Activated CD8-positive, alpha-beta memory T cell treated with anti-CD3 and anti-CD28 coated beads, Interleukin-2, amount 50 U/mL, for 1 hour (primary cell): ENCODE measurements around the gene GSPT1.
A peak's percentile ranks its signal among the peaks of the same experiment; 100 is the strongest.
"Not testable (repeated sequence)": the region's sequence is repeated elsewhere in the genome, so short reads cannot be mapped to it uniquely, and the experiment has no call there.

Experiments used
- DNase-seq: peaks from one replicate; pipeline ENCODE4 v3.0.0-alpha.2; 2020; ENCODE audit errors: extremely low read depth

The GSPT1 gene

GRCh38 chr16:11915644-11916523 lies at the start of gene GSPT1:
GSPT1 (minus strand) TSS chr16:11915956; CDS start chr16:11915720, 236 bp downstream.
- DNase-seq: peak; percentile 98

DNA sequence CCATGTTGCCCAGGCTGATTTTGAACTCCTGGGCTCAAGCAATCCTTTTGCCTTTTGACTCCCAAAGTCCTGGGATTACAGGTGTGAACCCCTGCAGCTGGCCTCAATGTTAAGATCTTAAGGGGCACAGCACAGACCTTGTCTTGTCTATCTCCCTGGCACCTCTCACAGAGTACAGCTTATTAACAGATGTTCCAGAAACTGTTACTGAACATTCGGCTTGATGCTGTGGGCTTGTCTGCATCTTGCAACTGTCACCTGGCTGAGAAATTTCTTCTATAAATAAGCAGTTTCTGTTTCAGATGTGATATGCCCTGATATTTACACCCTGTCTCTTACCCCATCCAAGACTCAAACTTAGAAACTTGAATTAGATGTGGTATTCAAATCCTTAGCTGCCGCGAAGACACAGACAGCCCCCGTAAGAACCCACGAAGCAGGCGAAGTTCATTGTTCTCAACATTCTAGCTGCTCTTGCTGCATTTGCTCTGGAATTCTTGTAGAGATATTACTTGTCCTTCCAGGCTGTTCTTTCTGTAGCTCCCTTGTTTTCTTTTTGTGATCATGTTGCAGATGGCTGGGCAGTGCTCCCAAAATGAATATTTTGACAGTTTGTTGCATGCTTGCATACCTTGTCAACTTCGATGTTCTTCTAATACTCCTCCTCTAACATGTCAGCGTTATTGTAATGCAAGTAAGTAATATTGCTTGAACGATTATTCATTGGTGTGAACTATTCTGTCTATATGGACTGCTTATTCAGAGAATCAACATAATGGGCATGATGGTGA lies 49.2 kb upstream of the GSPT1 start, which contains the start of gene TNFRSF17:
TNFRSF17 (plus strand) TSS at position 450 of the 791 bp plus-strand sequence; CDS start at position 565, 115 bp downstream.
- no peak for DNase-seq

- DNase-seq: no peak
Measured at GRCh38 chr16:11963706-11964105, 48.0 kb upstream of the GSPT1 start.

DNA sequence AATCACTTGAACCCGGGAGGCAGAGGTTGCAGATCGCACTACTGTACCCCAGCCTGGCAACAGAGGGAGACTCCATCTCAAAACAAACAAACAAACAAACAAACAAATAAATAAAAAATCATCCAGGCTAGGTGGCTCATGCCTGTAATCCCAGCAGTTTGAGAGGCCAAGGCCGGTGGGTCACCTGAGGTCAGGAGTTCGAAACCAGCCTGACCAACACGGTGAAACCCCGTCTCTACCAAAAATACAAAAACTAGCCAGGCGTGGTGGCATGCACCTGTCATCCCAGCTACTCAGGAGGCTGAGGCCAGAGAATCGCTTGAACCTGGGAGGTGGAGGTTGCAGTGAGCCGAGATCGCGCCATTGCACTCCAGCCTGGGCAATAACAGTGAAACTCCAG lies 47.2 kb upstream of the GSPT1 start:
- DNase-seq: not testable (repeated sequence)

- not testable (repeated sequence) for DNase-seq
Measured at GRCh38 chr16:11962457-11962856, 46.7 kb upstream of the GSPT1 start.

DNA sequence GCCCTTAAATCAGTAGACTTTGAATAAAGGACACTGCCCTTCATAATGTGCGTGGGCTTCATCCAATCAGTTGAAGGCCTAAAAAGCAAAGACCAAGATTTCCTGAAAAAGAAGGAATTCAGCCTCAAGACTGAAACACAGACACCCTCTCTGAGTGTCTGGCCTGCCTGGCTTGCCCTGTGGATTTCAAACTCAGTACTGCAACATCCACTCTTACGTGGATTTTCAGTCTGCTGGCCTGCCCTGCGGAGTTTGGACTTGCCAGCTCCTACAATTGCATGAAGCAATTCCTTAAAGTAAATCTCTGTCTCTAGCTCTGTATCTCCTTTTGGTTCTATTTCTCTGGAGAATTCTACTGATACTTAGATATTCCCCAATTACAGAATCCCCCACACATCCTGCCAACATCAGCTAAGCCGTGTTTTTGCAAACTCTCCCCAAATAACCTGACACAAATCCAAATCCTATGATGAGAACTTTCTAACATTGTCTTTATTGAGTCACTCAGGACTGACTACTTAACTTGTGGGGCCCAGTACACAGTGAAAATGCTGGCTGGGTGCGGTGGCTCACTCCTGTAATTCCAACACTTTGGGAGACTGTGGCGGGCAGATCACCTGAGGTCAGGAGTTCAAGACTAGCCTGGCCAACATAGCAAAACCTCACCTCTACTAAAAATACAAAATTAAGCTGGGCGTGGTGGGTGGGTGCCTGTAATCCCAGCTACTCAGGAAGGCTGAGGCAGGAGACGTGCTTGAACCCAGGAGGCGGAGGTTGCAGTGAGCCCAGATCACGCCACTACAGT lies 42.0 kb upstream of the GSPT1 start:
- DNase-seq: no peak

DNA sequence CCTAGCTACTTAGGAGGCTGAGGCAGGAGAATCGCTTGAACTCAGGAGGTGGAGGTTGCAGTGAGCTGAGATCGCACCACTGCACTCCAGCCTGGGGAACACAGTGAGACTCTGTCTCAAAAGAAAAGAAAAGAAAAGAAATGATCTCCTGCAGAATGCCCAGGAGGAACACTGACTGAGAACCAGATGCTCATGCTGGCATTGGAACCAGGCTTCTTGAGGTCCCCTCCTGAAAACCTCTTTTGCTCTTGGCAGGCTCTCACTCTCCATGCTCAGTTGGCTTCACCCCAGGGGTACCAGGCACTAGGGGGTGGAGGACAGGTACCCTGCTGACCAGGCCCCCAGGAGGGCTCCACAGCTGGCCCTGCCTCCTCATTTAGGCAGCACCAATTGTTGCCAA lies 40.8 kb upstream of the GSPT1 start:
- DNase-seq: no peak

GRCh38 chr16:11955713-11956123 lies 40.0 kb upstream of the GSPT1 start:
- no peak for DNase-seq

DNA sequence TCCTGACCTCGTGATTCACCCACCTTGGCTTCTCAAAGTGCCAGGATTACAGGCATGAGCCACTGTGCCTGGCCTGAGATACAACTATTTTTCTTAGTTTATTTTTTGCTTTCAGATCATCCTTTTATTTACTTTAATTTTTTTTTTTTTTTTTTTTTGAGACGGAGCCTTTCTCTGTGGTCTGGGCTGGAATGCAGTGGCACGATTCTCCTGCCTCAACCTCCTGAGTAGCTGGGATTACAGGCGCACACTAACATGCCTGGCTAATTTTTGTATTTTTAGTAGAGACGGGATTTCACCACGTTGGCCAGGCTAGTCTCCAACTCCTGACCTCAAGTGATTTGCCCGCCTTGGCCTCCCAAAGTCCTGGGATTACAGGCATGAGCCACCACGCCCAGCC lies 37.8 kb upstream of the GSPT1 start:
- DNase-seq: not testable (repeated sequence)

DNA sequence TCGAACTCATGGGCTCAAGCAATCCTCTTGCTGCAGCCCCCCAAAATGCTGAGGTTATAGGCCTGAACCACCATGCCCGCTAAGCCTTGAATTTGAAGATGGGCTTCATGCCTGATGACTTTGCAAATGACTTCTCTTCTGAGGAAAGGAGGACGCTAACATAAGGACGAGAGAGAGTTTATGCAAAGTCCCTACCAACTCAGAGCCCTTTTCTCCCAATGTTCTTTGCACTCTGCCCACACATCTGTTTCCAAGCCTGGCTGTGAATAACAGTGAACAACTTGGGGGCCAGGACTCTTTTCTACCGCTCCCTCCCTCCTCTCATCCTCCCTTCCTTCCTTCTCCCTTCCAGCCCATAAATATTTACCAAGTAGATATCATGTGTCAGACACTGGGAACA lies 34.6 kb upstream of the GSPT1 start:
- no peak for DNase-seq

GRCh38 chr16:11949527-11949926 lies 33.8 kb upstream of the GSPT1 start:
- no peak for DNase-seq

DNA sequence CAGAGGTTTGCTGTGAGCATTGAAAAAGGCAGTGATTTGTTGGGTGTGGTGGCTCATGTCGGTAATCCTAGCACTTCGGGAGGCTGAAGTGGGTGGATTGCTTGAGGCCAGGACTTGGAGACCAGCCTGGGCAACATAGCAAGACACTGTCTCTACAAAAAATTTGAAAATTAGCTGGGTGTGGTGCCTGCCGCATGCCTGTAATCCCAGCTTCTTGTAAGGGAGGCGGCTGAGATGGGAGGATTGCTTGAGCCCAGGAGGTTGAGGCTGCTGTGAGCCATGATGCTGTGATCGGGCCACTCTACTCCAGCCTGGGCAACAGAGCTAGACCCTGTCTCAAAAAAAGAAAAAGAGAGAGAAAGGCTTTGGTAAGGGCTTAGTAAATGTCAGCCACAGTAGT lies 33.1 kb upstream of the GSPT1 start:
- no peak for DNase-seq

- DNase-seq: no peak
Measured at GRCh38 chr16:11946433-11946832, 30.7 kb upstream of the GSPT1 start.

DNA sequence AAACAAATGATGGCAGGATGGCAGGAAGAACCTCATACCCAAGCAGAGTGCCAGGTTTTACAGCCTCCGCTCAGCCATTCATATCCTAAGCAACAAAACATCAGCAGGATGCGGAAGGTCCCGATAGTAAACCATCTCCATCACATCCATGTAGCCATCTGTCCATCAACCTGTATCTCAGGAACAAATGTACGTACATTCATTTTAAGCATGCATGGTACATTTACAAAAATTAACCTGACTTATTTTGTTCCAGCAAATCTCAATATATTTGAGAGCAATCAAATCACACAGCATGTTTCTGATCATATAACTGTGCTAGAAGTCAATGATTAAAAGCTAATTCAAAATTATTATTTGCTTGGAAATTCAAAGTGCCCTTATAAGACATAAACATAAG lies 26.2 kb upstream of the GSPT1 start, which contains the start of gene NPIPB2:
NPIPB2 (minus strand) TSS at position 101 of the 400 bp plus-strand sequence; CDS start at position 101, 0 bp downstream.
- not testable (repeated sequence) for DNase-seq

DNA sequence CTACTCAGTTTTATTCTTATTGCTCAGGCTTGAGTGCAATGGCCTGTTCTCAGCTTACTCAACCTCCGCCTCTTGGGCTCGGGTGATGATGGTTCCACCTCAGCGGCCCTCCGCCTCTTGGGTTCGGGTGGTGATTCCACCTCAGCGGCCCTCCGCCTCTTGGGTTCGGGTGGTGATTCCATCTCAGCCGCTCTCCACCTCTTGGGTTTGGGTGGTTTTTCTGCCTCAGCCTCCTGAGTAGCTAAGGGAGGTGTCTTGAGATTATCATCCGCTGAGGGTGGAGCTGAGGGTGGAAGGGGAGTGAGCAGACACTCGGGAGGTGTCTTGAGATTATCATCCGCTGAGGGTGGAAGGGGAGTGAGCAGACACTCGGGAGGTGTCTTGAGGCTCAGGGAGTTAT lies 11.6 kb upstream of the GSPT1 start:
- DNase-seq: not testable (repeated sequence)

DNA sequence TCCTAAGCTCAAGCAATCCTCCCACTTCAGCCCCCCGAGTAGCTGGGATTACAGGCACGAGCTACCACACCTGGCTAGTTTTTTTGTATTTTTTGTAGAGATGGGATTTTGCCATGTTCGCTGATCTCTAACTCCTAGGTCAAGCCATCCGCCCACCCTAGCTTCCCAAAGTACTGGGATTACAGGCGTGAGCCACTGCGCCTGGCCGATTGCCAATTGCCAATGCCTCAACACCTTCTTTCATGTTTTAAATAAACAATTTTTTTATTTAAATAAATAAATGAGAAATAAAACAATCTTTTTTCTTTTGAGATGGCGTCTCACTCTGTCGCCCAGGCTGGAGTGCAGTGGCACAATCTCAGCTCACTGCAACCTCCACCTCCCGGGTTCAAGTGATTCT lies 8.3 kb upstream of the GSPT1 start:
- DNase-seq: not testable (repeated sequence)

DNA sequence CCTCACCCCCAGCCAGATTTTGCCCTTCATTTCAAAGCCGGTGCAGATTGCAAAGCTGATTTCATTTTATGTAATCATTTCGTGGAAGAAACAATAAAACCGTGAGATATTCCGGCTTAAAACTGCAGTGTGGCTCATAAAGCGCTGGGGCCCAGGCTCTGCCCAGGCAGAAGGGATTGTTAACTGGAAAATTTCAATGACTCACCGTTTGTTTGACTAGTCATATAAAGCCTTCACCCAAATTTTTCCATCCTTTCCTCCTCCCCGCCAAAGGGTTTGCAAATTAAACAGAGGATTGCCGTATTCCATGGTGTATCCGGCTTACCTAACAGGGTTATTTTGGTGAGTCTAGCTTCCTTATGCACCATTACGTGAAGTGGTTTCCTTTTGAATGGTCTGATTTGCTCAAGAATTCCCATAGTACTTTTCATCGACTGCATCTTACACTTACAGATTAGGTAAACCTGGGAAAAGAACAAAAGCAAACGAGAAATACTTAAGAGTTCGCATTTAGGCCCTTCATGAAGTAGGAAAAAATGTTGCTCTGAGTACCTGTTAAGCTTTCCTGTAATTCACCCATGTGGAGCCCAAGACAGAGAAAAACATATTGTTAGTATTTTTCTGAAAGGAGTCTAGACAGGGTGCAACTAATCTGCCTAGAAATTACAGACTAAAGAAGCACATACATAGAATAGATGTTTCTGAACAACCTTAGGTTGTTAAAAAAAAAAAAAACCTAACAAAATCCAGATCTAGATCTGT lies 949 bp upstream of the GSPT1 start:
- no peak for DNase-seq

GRCh38 chr16:11915114-11915643 lies 577 bp downstream of the GSPT1 start:
- DNase-seq: no peak

DNA sequence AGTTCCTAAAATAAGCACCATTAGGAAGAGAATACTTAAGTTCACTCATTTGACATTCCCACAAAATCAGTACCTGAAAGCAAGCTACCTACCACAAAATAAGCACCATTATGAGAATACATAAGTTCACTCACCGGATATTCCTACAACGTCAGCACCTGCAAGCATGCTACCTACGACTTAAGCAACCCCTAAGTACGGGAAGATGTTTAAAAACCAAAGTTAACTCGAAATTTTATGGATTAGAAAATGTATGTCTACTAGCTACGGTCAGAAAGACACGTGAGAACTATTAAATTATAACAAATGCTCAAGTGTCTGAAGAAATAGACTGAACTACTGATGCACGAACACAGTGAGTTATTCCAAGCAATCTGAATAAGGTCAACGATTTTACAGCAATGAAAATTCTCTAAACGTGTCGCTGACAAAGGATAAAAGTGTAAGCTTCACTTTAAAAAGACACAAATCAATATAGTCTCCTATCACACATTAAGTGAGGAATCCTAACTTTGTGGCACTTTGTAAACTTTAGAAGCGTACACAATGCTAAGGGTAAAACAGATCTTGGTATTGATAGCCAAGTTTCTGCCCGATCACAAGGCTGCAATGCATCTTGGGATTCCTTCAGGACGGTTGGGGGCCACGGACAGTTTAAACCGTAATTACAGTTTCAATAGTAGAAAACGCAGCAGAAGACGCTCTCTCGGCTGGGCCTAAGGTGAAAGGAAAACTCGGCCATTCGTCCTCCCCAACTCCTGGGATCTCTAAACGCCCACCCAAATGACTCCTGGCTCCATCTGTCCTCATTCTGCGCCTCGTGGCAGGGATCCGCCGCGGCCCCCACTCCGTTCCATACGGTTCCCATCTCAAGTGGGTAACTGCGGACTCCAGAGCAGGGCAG lies 1.3 kb downstream of the GSPT1 start:
- no peak for DNase-seq
